GM21526 (cell line): ENCODE data around the gene FKBP5.
"Not testable (repeated sequence)": the region's sequence is repeated elsewhere in the genome, so short reads cannot be mapped to it uniquely, and the experiment has no call there.

ENCODE experiments used
- ATAC-seq: cut with Tn5 transposase; IDR thresholded peaks from one replicate; pipeline ENCODE4 v1.9.1; 2021; ENCODE audit warnings: moderate library complexity; ENCODE audit not compliant: unreplicated experiment, low FRiP score

FKBP5 gene

GRCh38 chr6:35688605-35689322 is at the start of gene FKBP5:
TSS of gene FKBP5 (minus strand) at chr6:35688915. CDS start at chr6:35642824, 46,091 bp downstream.
- peak; percentile 79 for ATAC-seq

- ATAC-seq, result no peak
These were observed 48.9 kb upstream of the FKBP5 start for GRCh38 chr6:35737413-35738211.

GRCh38 chr6:35736982-35737412 is 48.3 kb upstream of the FKBP5 start, which contains the start of gene ARMC12:
TSS of gene ARMC12 (plus strand) at chr6:35737032. CDS start at chr6:35737109, 77 bp downstream.
- ATAC-seq, result no peak

GRCh38 chr6:35736253-35736894 is 47.7 kb upstream of the FKBP5 start:
- no peak for ATAC-seq

GRCh38 chr6:35735452-35735851 is 46.7 kb upstream of the FKBP5 start:
- no peak for ATAC-seq

- ATAC-seq, result not testable (repeated sequence)
These were observed 45.6 kb upstream of the FKBP5 start for GRCh38 chr6:35734319-35734718.

- no peak for ATAC-seq
These were observed 44.9 kb upstream of the FKBP5 start for GRCh38 chr6:35733633-35734032.

- ATAC-seq, result peak; percentile 45
These were observed 43.2 kb upstream of the FKBP5 start for GRCh38 chr6:35731736-35732532.

GRCh38 chr6:35731414-35731735 is 42.7 kb upstream of the FKBP5 start:
- peak; percentile 34 for ATAC-seq

GRCh38 chr6:35730745-35731413 is 42.2 kb upstream of the FKBP5 start:
- ATAC-seq, result no peak

GRCh38 chr6:35729722-35730121 is 41.0 kb upstream of the FKBP5 start:
- ATAC-seq, result no peak

GRCh38 chr6:35728683-35729678 is 40.3 kb upstream of the FKBP5 start:
- ATAC-seq, result no peak

- ATAC-seq, result peak; percentile 45
These were observed 39.4 kb upstream of the FKBP5 start for GRCh38 chr6:35727935-35728682.

GRCh38 chr6:35727231-35727934 is 38.7 kb upstream of the FKBP5 start:
- ATAC-seq, result peak; percentile 11

GRCh38 chr6:35725721-35726438 is 37.2 kb upstream of the FKBP5 start:
- no peak for ATAC-seq

- no peak for ATAC-seq
These were observed 36.5 kb upstream of the FKBP5 start for GRCh38 chr6:35725081-35725708.
